HUES6 (cell line): ENCODE results near the gene TJAP1.

Source experiments
- H3K27ac ChIP-seq: 2 replicates; pipeline ENCODE4 v1.7.0; 2013; ENCODE audit warnings: low read depth, mild to moderate bottlenecking, low read length, inconsistent platforms
- H3K27me3 ChIP-seq: 2 replicates; pipeline ENCODE4 v1.6.1; 2013; ENCODE audit warnings: low read length; ENCODE audit not compliant: control insufficient read depth, insufficient read depth
- H3K36me3 ChIP-seq: 2 replicates; pipeline ENCODE4 v1.6.1; 2013; ENCODE audit warnings: low read length; ENCODE audit not compliant: control insufficient read depth, insufficient read depth
- H3K4me1 ChIP-seq: 2 replicates; pipeline ENCODE4 v1.6.1; 2013; ENCODE audit warnings: low read length; ENCODE audit not compliant: control insufficient read depth, insufficient read depth
- H3K4me3 ChIP-seq: 2 replicates; pipeline ENCODE4 v1.5.1; 2013; ENCODE audit warnings: low read depth, low read length
- H3K9ac ChIP-seq: one replicate; pipeline ENCODE4 v1.6.1; 2013; ENCODE audit warnings: mild to moderate bottlenecking, low read length
- H3K9me3 ChIP-seq: 2 replicates; pipeline ENCODE4 v1.6.1; 2013; ENCODE audit warnings: low read depth, low read length; ENCODE audit not compliant: control insufficient read depth, insufficient read depth

TJAP1 gene

DNA sequence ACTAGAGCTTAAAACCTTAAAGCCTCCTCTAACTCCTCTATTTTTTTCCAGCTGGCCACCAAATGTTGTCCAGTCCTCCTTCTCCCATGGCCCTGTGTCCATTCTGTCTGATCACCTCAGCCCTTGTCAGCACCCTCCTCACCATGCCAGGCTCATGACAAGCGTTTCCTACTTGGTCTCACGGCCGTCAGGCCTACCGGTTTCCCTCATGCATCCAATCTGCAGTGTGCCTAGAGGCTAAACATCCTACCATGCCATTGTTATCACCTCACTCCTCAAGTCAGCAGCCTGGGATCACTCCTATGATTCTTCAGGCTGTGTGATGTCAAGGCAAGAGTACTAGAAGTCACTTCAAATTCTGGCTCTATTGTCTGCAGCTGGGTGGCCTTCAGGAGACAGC, 9.6 kb upstream of the TJAP1 start:
- H3K4me3 ChIP-seq = no peak overlapping the region
- H3K9ac ChIP-seq = no peak overlapping the region
- peaks cover 19% of the 10 kb centered on the region for H3K4me1 ChIP-seq
- H3K36me3 ChIP-seq = no peaks in the 10 kb centered on the region
- H3K9me3 ChIP-seq = no peaks in the 10 kb centered on the region
- H3K27me3 ChIP-seq = peaks cover under 1% of the 10 kb centered on the region; the same call in 1 of the 2 replicates
- H3K27ac ChIP-seq = no peak overlapping the region

DNA sequence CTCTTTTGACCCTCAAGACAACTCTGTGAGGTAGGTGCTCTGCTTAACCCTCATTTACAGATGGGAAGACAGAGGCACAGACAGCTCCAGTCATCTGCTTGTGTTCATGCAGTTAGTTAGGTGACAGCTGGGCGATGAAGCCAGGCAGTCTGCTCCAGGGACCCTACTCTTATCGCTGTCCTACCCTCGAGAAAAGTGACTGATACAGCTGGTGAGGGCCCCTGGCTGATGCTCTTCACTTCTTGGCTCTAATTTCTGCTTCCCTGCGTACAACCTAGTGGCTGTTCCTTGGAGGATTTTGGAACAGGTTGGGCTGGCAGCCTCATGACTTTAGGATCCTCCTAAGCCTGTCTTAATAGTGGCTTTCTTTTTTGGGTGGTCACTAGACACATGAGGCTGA, 9.1 kb upstream of the TJAP1 start:
- Histone ChIP-seq H3K27ac (no peak overlapping the region), H3K4me1 (peaks cover 19% of the 10 kb centered on the region), H3K27me3 (no peaks in the 10 kb centered on the region), H3K36me3 (no peaks in the 10 kb centered on the region), H3K9ac (no peak overlapping the region), H3K9me3 (no peaks in the 10 kb centered on the region), H3K4me3 (no peak overlapping the region)

DNA sequence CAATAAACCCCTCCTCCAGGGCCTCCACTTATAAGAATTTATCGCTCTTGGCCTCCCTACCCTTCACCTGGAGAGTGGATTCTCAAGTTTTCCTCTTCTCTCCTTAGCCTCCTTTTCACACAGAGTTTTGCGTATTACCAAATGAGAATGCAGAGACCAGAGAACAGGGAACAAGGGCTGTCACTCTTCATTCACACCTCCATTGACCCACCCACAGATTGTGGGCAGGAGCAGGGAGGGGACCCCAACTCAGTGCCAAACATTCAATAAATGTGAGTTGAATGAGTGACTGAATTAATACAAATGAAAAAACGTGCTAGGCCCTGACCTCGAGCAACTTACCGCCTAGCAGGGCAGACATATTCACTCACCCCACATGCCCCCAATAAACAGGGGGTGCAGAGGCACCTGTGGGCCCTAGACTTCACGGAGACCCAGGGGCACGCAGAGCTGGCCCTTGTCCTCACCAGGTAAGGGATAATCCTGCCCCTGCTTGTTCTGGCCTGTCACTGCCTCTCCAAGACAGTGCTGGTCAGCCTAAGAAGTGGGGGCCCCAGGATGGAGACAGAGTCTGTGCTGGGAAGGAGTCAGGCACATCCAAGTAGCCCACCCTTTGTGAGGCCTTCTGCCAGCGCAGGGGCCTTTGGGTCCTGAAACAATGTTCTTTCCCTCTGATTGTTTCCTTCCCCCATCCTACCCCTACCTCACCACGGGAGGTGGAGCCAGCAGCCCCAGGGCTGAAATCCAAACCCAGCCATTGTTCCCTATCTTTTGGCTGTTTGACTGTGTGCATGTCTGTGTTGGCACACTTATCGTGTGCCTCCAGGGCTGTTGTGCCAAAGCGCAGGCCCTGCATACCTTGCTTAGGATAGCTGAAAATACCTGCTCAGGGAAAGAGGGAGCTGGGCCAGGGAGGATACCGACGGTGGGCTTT, 8.4 kb upstream of the TJAP1 start:
- H3K9ac ChIP-seq = peak overlapping the region; percentile 7
- H3K4me1 ChIP-seq = peaks cover 19% of the 10 kb centered on the region
- H3K36me3 ChIP-seq = no peaks in the 10 kb centered on the region
- H3K27me3 ChIP-seq = no peaks in the 10 kb centered on the region
- no peak overlapping the region; the same call in 1 of the 2 replicates for H3K4me3 ChIP-seq
- H3K9me3 ChIP-seq = no peaks in the 10 kb centered on the region
- H3K27ac ChIP-seq = no peak overlapping the region

- H3K9me3 ChIP-seq = no peaks in the 10 kb centered on the region
- no peaks in the 10 kb centered on the region for H3K27me3 ChIP-seq
- no peaks in the 10 kb centered on the region for H3K36me3 ChIP-seq
Observed at GRCh38 chr6:43469947-43470346, 7.4 kb upstream of the TJAP1 start.

GRCh38 chr6:43471399-43471798, 6.0 kb upstream of the TJAP1 start:
- H3K4me3 ChIP-seq = no peak overlapping the region
- no peaks in the 10 kb centered on the region for H3K36me3 ChIP-seq
- H3K9me3 ChIP-seq = no peaks in the 10 kb centered on the region
- no peak overlapping the region for H3K27ac ChIP-seq
- peaks cover 19% of the 10 kb centered on the region for H3K4me1 ChIP-seq
- H3K27me3 ChIP-seq = no peaks in the 10 kb centered on the region
- no peak overlapping the region for H3K9ac ChIP-seq

More at GRCh38 chr6:43469947-43470346, 7.4 kb upstream of the TJAP1 start:
- Histone ChIP-seq H3K27ac (no peak overlapping the region), H3K9ac (no peak overlapping the region), H3K4me1 (peaks cover 19% of the 10 kb centered on the region), H3K4me3 (no peak overlapping the region)

GRCh38 chr6:43472515-43472914, 4.9 kb upstream of the TJAP1 start:
- Histone ChIP-seq H3K9ac (no peak overlapping the region), H3K27me3 (no peaks in the 10 kb centered on the region), H3K27ac (no peak overlapping the region), H3K36me3 (no peaks in the 10 kb centered on the region), H3K4me1 (peaks cover 25% of the 10 kb centered on the region), H3K9me3 (no peaks in the 10 kb centered on the region), H3K4me3 (no peak overlapping the region)

GRCh38 chr6:43475516-43475915, 1.9 kb upstream of the TJAP1 start:
- H3K4me1 ChIP-seq = peaks cover 15% of the 10 kb centered on the region
- no peak overlapping the region for H3K9ac ChIP-seq
- no peaks in the 10 kb centered on the region for H3K27me3 ChIP-seq
- H3K36me3 ChIP-seq = no peaks in the 10 kb centered on the region
- no peak overlapping the region for H3K27ac ChIP-seq
- H3K9me3 ChIP-seq = no peaks in the 10 kb centered on the region
- no peak overlapping the region for H3K4me3 ChIP-seq

DNA sequence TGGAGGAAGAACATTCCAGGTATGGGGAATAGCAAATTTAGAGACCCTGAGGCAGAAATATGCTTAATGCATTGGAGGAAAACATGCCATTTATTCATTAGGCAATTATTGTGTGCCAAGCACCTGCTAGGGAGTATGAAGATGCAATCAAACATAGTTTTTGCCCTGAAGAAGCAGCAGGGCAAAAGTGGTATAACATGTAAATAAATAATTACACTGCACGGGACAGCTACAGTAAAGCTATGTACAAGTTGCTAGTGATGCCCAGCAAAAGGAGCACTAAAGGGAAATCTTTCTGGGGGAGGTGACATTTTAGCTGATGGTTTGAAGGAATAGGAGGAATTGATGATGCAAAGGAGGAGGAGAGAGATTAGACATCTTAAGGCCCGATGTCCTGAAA, 624 bp upstream of the TJAP1 start:
- H3K9me3 ChIP-seq = no peaks in the 10 kb centered on the region
- no peaks in the 10 kb centered on the region for H3K27me3 ChIP-seq
- H3K9ac ChIP-seq = peak overlapping the region; percentile 46
- H3K4me1 ChIP-seq = peaks cover 24% of the 10 kb centered on the region
- H3K4me3 ChIP-seq = peak overlapping the region; percentile 71
- H3K27ac ChIP-seq = no peak overlapping the region
- no peaks in the 10 kb centered on the region for H3K36me3 ChIP-seq

DNA sequence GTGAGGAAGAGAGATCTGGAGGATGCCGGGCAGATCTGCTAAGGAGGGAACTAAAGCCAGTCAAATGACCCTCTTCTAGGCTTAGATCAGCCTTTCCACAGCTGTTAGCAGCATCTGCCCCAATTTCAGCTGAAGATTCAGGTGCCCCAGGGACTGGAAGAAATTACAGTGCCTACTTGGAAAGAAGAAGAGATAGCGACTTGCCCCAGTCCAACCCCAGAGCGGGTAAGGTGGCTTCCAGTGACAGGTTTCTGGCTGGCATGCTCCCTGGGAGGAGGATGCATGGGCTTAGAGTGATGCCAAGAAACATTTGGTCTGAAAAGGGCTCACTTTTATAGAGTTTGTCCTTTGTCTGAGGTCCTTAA, 620 bp downstream of the TJAP1 start:
- Histone ChIP-seq H3K4me1 (peaks cover 32% of the 10 kb centered on the region), H3K27ac (peak overlapping the region; percentile 70; the same call in 1 of the 2 replicates), H3K9me3 (no peaks in the 10 kb centered on the region), H3K9ac (peak overlapping the region; percentile 78), H3K4me3 (peak overlapping the region; percentile 71), H3K36me3 (no peaks in the 10 kb centered on the region), H3K27me3 (no peaks in the 10 kb centered on the region)

- no peak overlapping the region for H3K27ac ChIP-seq
Observed at GRCh38 chr6:43481075-43481474, 3.7 kb downstream of the TJAP1 start.

GRCh38 chr6:43481591-43482236, 4.3 kb downstream of the TJAP1 start:
- no peak overlapping the region for H3K4me3 ChIP-seq
- peaks cover 6% of the 10 kb centered on the region; the same call in 1 of the 2 replicates for H3K36me3 ChIP-seq
- H3K27ac ChIP-seq = no peak overlapping the region
- peaks cover 30% of the 10 kb centered on the region for H3K4me1 ChIP-seq
- H3K9me3 ChIP-seq = no peaks in the 10 kb centered on the region
- H3K9ac ChIP-seq = peak overlapping the region; percentile 5
- no peaks in the 10 kb centered on the region for H3K27me3 ChIP-seq

More at GRCh38 chr6:43481075-43481474, 3.7 kb downstream of the TJAP1 start:
- Histone ChIP-seq H3K27me3 (no peaks in the 10 kb centered on the region), H3K9me3 (no peaks in the 10 kb centered on the region), H3K4me3 (no peak overlapping the region), H3K36me3 (peaks cover 6% of the 10 kb centered on the region; the same call in 1 of the 2 replicates), H3K4me1 (peaks cover 32% of the 10 kb centered on the region), H3K9ac (no peak overlapping the region)
